ENCODE data around the gene SPEF1.

Gene SPEF1

DNA sequence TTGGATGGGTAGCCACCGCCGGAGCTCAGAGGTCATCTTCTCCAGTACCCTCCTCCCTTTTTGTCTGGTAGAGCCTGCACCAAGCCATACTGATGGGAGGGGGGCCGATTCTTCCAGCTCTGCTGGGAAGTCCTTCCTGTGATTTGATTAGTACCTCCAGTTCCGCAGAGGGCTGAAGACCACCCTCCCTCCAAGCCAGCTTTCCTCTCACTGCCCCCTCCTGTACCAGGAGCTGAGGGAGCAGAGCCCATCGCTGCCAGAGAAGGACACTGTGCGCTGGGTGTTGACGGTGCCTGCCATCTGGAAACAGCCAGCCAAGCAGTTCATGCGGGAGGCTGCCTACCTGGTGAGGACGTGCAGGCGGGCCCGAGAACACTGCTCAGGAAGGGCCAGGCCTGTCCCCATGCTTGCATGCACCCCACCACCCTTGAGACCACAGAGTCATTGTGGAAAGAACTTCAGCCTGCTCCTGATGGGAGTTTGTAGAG is 35.5 kb downstream of the SPEF1 start:
- TF ChIP-seq, protein P1, sequence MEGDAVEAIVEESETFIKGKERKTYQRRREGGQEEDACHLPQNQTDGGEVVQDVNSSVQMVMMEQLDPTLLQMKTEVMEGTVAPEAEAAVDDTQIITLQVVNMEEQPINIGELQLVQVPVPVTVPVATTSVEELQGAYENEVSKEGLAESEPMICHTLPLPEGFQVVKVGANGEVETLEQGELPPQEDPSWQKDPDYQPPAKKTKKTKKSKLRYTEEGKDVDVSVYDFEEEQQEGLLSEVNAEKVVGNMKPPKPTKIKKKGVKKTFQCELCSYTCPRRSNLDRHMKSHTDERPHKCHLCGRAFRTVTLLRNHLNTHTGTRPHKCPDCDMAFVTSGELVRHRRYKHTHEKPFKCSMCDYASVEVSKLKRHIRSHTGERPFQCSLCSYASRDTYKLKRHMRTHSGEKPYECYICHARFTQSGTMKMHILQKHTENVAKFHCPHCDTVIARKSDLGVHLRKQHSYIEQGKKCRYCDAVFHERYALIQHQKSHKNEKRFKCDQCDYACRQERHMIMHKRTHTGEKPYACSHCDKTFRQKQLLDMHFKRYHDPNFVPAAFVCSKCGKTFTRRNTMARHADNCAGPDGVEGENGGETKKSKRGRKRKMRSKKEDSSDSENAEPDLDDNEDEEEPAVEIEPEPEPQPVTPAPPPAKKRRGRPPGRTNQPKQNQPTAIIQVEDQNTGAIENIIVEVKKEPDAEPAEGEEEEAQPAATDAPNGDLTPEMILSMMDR (conservative IDR thresholded peaks at IDR 0.05; ENCODE audit: low read depth, low read length), result no peak
- no peak overlapping the region for H3K4me3 ChIP-seq (ENCODE audit: low read depth, low read length)
- DNase-seq (ENCODE audit: low read depth), result no peak

DNA sequence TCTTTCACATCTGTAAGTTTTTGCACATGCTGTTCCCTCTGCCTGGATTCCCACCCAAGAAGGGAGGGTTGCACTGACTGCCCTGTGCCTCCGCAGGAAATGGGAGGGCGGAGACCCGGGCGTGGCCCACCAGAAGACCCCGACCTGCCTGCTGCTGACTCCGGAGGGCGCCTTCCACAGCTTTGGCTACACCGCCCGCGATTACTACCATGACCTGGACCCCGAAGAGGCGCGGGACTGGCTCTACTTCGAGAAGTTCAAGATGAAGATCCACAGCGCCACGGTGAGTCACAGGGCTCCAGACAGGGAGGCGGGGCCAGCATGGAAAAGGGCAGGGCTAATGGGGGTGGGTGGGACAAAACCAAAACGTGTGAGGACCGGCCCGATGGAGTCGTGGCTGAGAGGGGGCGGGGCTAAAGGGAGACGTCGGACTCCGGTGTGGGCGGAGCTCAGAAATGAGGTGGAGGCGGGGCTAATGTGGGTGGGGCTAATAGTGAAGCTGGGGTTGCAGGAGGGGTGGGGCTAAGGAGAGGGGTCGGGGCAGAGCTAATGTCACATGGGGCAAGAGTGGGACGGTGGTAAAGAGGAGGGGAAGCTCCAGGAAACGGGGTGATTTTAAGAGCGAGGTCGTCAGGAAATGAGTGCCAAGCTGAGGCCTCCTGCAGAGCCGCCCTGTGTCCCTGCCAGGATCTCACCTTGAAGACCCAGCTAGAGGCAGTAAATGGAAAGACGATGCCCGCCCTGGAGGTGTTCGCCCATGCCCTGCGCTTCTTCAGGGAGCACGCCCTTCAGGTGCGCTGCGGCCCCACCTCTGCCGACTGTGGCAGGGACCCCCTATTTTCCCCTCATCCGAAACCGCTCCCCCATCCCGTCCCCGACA is 36.2 kb downstream of the SPEF1 start:
- peak; percentile 32 for DNase-seq (ENCODE audit: low read depth)
- no peak overlapping the region for H3K4me3 ChIP-seq (ENCODE audit: low read depth, low read length)
- TF ChIP-seq, protein P1 (conservative IDR thresholded peaks at IDR 0.05; ENCODE audit: low read depth, low read length), result no peak

DNA sequence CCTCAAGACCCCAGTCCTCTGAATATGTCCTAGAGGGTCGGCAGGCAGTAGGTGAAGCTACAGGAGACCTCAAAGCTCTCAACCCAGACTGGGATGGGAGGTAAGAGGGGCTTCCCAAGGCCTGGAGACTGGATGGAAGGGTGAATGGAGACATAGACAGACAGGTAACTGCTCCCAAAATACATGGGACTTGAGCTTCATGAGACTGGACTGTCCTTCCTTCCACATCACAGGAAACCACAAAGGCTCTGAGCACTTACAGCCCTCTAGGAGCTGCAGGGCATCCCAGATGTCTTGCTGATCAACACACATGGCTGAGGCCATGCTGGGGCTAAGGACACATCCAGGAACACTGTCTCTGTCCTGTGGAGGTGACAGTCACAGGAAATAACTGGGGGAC is 37.2 kb downstream of the SPEF1 start:
- H3K4me3 ChIP-seq (ENCODE audit: low read depth, low read length), result no peak overlapping the region
- TF ChIP-seq, protein P1 (conservative IDR thresholded peaks at IDR 0.05; ENCODE audit: low read depth, low read length), result no peak
- no peak for DNase-seq (ENCODE audit: low read depth)

DNA sequence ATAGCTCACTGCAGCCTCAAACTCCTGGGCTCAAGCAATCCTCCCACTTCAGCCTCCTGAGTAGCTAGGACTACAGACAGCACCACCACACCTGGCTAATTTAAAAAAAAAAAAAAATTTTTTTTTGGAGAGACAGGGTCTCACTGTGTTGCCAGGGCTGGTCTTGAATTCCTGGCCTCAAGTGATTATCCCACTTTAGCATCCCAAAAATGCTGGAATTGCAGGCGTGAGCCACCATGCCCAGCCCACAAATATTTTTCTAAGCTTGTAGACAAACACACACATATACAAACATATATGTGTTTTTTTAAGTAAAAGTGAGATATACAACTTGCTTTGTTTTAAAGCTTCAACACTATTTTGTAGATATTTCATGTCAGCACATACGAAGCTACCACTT is 38.0 kb downstream of the SPEF1 start:
- TF ChIP-seq, protein P1 (conservative IDR thresholded peaks at IDR 0.05; ENCODE audit: low read depth, low read length), result no peak
- DNase-seq (ENCODE audit: low read depth), result no peak
- no peak overlapping the region for H3K4me3 ChIP-seq (ENCODE audit: low read depth, low read length)

DNA sequence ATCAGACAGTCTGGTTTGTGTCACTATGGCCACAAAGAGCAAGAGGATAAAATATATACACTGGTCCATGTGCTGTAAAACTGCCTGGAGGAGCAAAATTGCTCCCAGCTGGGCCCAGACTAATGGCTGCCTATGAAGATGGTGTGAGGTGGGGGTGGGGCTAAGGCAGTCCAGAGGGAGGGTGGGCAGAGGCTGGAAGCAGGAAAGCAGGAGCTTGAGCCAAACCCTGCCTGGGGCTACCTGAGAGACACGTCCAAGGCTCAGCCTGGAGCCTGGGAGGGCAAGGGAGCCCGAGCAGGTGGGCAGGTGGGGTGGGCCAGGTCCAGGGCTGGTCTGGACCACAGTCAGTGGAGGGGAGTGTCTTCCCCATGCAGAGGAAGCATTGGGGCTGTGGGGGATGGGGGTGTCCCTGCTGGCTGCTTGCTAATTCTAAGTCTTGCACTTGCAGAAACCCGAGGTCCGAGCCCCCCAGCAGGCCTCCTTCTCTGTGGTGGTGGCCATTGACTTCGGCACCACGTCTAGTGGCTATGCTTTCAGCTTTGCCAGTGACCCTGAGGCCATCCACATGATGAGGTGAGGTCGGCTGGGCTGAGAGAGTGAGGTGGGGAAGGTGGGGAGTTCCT is 39.3 kb downstream of the SPEF1 start:
- H3K4me3 ChIP-seq (ENCODE audit: low read depth, low read length), result no peak overlapping the region
- TF ChIP-seq, protein P1 (conservative IDR thresholded peaks at IDR 0.05; ENCODE audit: low read depth, low read length), result no peak

DNA sequence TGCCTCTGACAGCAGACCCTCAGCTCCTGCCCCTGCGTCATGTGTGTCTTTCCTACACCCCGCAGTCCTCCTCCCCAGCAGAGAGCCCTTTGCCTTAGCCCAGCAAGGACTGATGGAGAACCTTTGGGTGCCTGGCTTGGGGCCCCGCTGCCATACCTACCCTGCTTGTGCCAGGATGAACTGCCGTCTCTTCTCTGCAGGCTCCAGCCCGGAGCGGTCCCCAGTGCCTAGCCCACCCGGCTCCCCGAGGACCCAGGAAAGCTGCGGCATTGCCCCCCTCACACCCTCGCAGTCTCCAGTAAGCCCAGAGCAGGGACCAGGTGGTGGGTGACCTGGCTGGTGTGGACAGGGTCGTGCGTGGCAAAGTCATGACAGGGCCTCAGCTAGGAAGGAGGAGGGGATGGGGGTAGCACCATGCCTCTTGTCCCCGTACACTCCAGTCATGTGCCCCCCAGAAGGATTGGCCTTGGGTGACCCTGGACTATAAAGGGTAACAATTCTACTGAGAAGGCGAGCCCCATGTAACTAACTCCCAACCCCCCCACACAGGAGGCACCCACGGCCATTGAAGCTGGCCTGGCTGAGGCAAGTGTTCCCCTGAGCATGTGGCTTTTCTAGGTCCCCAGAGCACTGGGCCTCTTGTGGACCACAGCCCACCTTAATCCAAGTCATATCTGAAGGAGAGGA is 40.5 kb downstream of the SPEF1 start:
- DNase-seq (ENCODE audit: low read depth), result no peak
- TF ChIP-seq, protein P1 (conservative IDR thresholded peaks at IDR 0.05; ENCODE audit: low read depth, low read length), result no peak
- H3K4me3 ChIP-seq (ENCODE audit: low read depth, low read length), result no peak overlapping the region

More for the DNA sequence above, 39.3 kb downstream of the SPEF1 start:
- no peak for DNase-seq (ENCODE audit: low read depth)

Data from choroid plexus epithelial cell (primary cell).